Measurements from ENCODE around the gene ZC3H15. TPM values are rescaled to one million over a fixed set of nuclear protein-coding genes. Genes with fewer than 3 reads are reported as not detected.

Gene ZC3H15
- total RNA-seq, 4 donors from 2014 or later, result 32.2 to 68.5 (median 53.7) TPM

GRCh38 chr2:186531257-186531775 is 45.3 kb downstream of the ZC3H15 start:
- TF ChIP-seq POLR2A (IDR thresholded peaks at IDR 0.05), result no peak
- TF ChIP-seq CTCF (IDR thresholded peaks at IDR 0.05), result no peak
- H3K27ac ChIP-seq, result no peak overlapping the region
- DNase-seq, result no peak
- intact Hi-C loops (cut with DNase I), result no loop called here
- H3K9me3 ChIP-seq, result no peaks in the 10 kb centered on the region
- H3K27me3 ChIP-seq, result no peaks in the 10 kb centered on the region
- H3K36me3 ChIP-seq, result no peaks in the 10 kb centered on the region
- H3K4me1 ChIP-seq, result no peaks in the 10 kb centered on the region
- no peak overlapping the region for H3K4me3 ChIP-seq

- 29 to 50% methylated on average over 1 of the region's 1 CpG for WGBS, 2 donors
- Histone ChIP-seq H3K36me3 (no peaks in the 10 kb centered on the region), H3K27me3 (no peaks in the 10 kb centered on the region), H3K4me1 (no peaks in the 10 kb centered on the region), H3K27ac (no peak overlapping the region), H3K4me3 (no peak overlapping the region), H3K9me3 (no peaks in the 10 kb centered on the region)
- TF ChIP-seq CTCF (IDR thresholded peaks at IDR 0.05), result no peak
- TF ChIP-seq POLR2A (IDR thresholded peaks at IDR 0.05), result no peak
- no peak for DNase-seq
- intact Hi-C loops (cut with DNase I), result no loop called here
These were observed 46.8 kb downstream of the ZC3H15 start for GRCh38 chr2:186532891-186533290.

GRCh38 chr2:186533717-186534116 is 47.7 kb downstream of the ZC3H15 start:
- intact Hi-C loops (cut with DNase I), result no loop called here
- no peak overlapping the region for H3K27ac ChIP-seq
- H3K4me1 ChIP-seq, result no peaks in the 10 kb centered on the region

GRCh38 chr2:186534406-186534805 is 48.3 kb downstream of the ZC3H15 start:
- intact Hi-C loops (cut with DNase I), result no loop called here
- Histone ChIP-seq H3K9me3 (no peaks in the 10 kb centered on the region), H3K36me3 (no peaks in the 10 kb centered on the region), H3K4me1 (no peaks in the 10 kb centered on the region), H3K27ac (no peak overlapping the region), H3K27me3 (no peaks in the 10 kb centered on the region), H3K4me3 (no peak overlapping the region)
- TF ChIP-seq CTCF (IDR thresholded peaks at IDR 0.05) (no peak), POLR2A (IDR thresholded peaks at IDR 0.05) (no peak)
- 83 to 86% methylated on average over 3 of the region's 3 CpGs for WGBS, 2 donors
- DNase-seq, result no peak

More at GRCh38 chr2:186533717-186534116, 47.7 kb downstream of the ZC3H15 start:
- H3K27me3 ChIP-seq, result no peaks in the 10 kb centered on the region
- H3K4me3 ChIP-seq, result no peak overlapping the region
- no peaks in the 10 kb centered on the region for H3K36me3 ChIP-seq
- H3K9me3 ChIP-seq, result no peaks in the 10 kb centered on the region
- DNase-seq, result no peak
- TF ChIP-seq CTCF (IDR thresholded peaks at IDR 0.05), result no peak
- no peak for TF ChIP-seq POLR2A (IDR thresholded peaks at IDR 0.05)

GRCh38 chr2:186535861-186536260 is 49.8 kb downstream of the ZC3H15 start:
- H3K4me1 ChIP-seq, result no peaks in the 10 kb centered on the region
- no peaks in the 10 kb centered on the region for H3K36me3 ChIP-seq
- H3K4me3 ChIP-seq, result no peak overlapping the region
- H3K27me3 ChIP-seq, result no peaks in the 10 kb centered on the region
- no peak for TF ChIP-seq CTCF (IDR thresholded peaks at IDR 0.05)
- 91 to 95% methylated on average over 3 of the region's 3 CpGs for WGBS, 2 donors
- no peaks in the 10 kb centered on the region for H3K9me3 ChIP-seq
- no peak overlapping the region for H3K27ac ChIP-seq
- intact Hi-C loops (cut with DNase I), result no loop called here
- DNase-seq, result no peak
